Lower leg skin (tissue), 4 donors: ENCODE data around the gene MYL7. TPM values are rescaled to one million over a fixed set of nuclear protein-coding genes. Genes with fewer than 3 reads are reported as not detected.

Experiments used
- DNase-seq, 2 donors: peaks; one replicate each; pipeline ENCODE4 v3.0.0-alpha.2; 2019; ENCODE audit warnings: low spot score in 2 of 2
- H3K4me3 ChIP-seq: fragments of 200-600 bp; sonication (generic); 2 replicates; pipeline ENCODE4 v1.5.1; 2017; ENCODE audit warnings: mild to moderate bottlenecking, low read depth; ENCODE audit not compliant: poor library complexity, severe bottlenecking
- CTCF ChIP-seq, 3 donors: fragments of 450-650 bp; IDR thresholded peaks; one replicate each; pipeline ENCODE4 v1.5.1; 2016; ENCODE audit warnings: antibody characterized with exemption in 3 of 3, mild to moderate bottlenecking in 3 of 3, moderate library complexity in 2 of 3
- POLR2A ChIP-seq, 2 donors: fragments of 450-650 bp; IDR thresholded peaks; one replicate each; pipeline ENCODE4 v1.6.1; 2016 to 2017; ENCODE audit warnings: antibody characterized with exemption in 2 of 2, mild to moderate bottlenecking in 1 of 2, moderate library complexity in 1 of 2
- WGBS, 2 donors: methylation state at CpG; one replicate each; pipeline ENCODE4 v1.1.5; 2018; 5-methylcytosine and 5-hydroxymethylcytosine counted together
- intact Hi-C: fragments of 100-400 bp; cut with DNase I; formaldehyde crosslinking; loops from one replicate; pipeline ENCODE4 v1.15.0; 2023; ENCODE audit warnings: low total_unique reads
- total RNA-seq, 4 donors: library from RNA; depleted of rRNA; stranded (reverse); fragments of >200 nt; gene quantifications; one replicate each; pipeline ENCODE4 v1.1.0, GENCODE V29; 2016

The MYL7 gene
- total RNA-seq, 4 donors from 2014 or later = not detected

DNA sequence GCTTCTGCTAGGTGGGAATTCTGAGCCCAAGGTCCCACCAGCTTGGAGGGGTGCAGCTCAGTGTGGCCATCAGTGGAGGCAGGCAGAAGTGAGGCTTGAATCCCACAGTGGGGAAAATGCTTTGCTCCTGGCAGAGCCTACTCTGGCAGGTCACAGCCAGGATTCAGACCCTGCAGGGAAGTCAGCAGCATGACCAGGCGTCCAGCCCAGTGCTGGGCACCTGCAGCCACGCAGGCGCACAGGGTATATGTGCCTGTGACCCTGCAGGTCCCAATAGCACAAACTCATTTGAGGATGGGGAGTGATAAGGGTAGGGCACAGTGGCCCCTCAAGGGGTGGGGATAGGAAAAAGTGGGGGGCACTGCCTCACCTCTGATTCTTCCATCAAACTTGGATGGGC, 45.4 kb downstream of the MYL7 start:
- no peak for DNase-seq
- H3K4me3 ChIP-seq = no peak overlapping the region
- intact Hi-C loops = no loop called here
- 86 to 93% methylated on average over 3 of the region's 3 CpGs for WGBS, 2 donors
- TF ChIP-seq POLR2A (IDR thresholded peaks at IDR 0.05) (no peak), CTCF (IDR thresholded peaks at IDR 0.05) (no peak)

DNA sequence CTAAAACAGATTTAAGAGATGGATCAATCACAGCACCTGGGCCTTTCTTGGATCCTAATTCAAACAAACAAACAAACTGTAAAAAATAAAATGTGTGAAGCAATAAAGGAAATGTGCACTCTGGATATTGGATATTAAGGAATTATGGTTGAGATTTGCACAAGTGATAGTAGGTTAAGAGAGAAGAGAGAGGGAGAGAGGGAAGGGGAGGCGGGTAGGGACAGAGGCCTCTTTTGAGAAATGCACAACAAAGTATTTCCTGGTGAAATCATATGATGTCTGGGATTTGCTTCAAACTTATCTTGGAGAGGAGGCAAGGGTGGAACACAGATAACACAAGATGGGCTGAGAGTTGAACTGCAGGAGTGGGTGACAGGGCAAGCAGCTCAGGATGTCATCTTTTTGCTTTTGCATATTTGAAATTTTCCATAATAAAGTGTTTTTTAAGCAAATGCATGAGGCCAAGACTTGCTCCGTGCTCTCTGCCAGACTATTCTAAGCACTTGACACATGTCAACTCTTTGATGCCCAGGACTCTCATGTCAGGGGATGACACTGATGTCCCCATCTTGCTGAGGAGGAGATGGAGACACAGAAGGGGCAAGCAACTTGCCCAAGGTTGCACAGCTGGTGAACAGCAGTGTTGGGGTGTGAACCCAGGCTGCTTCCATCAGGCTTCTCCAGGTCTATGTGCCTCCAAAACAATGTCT, 46.1 kb downstream of the MYL7 start:
- TF ChIP-seq CTCF (IDR thresholded peaks at IDR 0.05) (no peak), POLR2A (IDR thresholded peaks at IDR 0.05) (no peak)
- intact Hi-C loops = no loop called here
- DNase-seq = no peak
- 53 to 58% methylated on average over 2 of the region's 2 CpGs for WGBS, 2 donors
- H3K4me3 ChIP-seq = no peak overlapping the region

DNA sequence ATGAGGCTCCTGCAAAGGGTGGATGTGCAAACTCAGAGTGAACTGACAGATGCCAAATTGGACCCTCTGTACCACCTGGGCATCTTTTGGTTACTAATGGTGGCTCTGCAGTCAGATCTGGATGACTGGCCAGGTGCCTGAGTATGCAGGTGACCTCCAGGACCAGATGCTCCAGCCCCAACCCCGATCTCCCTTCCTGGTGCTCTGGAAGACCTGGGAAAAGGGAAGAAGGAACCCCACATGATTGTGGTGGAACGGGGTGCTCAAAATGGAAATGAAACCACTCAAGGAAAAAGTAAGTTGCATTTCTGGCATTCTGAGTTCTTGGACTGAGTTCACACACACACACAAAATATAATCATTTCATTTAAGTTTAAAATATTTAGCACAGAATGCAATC, 46.8 kb downstream of the MYL7 start:
- no peak for TF ChIP-seq CTCF (IDR thresholded peaks at IDR 0.05)
- TF ChIP-seq POLR2A (IDR thresholded peaks at IDR 0.05) = no peak

GRCh38 chr7:44093102-44093641, 48.0 kb downstream of the MYL7 start:
- H3K4me3 ChIP-seq = no peak overlapping the region
- DNase-seq = no peak
- TF ChIP-seq POLR2A (IDR thresholded peaks at IDR 0.05) = no peak
- no peak for TF ChIP-seq CTCF (IDR thresholded peaks at IDR 0.05)
- intact Hi-C loops = no loop called here
- 78 to 89% methylated on average over 6 of the region's 6 CpGs for WGBS, 2 donors

More for the DNA sequence above, 46.8 kb downstream of the MYL7 start:
- DNase-seq = no peak
- H3K4me3 ChIP-seq = no peak overlapping the region
- WGBS, 2 donors = 29 to 59% methylated on average over 2 of the region's 2 CpGs
- intact Hi-C loops = no loop called here

Other genes with a start within 250 kb of the MYL7 start
- gene URGCP, start 234.7 kb downstream of the MYL7 start, total RNA-seq = 10 to 100 TPM; 26.3 to 42.0 (median 34.5) TPM
- gene UBE2D4, start 214.9 kb downstream of the MYL7 start, total RNA-seq = 10 to 100 TPM; 13.0 to 23.9 (median 20.8) TPM
- gene SPDYE1, start 143.4 kb downstream of the MYL7 start, total RNA-seq = under 1 TPM in 1 of 4 donors, not detected in 3; 0.69 TPM
- gene DBNL, start 96.6 kb downstream of the MYL7 start, total RNA-seq = 100 to 1,000 TPM in 3 of 4 donors, 10 to 100 TPM in 1; 81.3 to 122 (median 106) TPM
- gene PGAM2, start 75.8 kb downstream of the MYL7 start, total RNA-seq = 1 to 10 TPM in 3 of 4 donors, under 1 TPM in 1; 0.75 to 7.9 (median 3.6) TPM
- 100 to 1,000 TPM in 1 of 4 donors, 10 to 100 TPM in 3; 31.0 to 110 (median 43.6) TPM for gene POLM, start 58.8 kb downstream of the MYL7 start, total RNA-seq
- 100 to 1,000 TPM in 1 of 4 donors, 10 to 100 TPM in 3; 52.6 to 134 (median 54.6) TPM for gene AEBP1, start 37.0 kb downstream of the MYL7 start, total RNA-seq
- gene POLD2, start 17.8 kb downstream of the MYL7 start, total RNA-seq = 10 to 100 TPM; 50.8 to 69.0 (median 58.7) TPM
- 1 to 10 TPM in 1 of 4 donors, under 1 TPM in 1, not detected in 2; 0.25 to 1.2 TPM for gene GCK, start 48.1 kb upstream of the MYL7 start, total RNA-seq
- 10 to 100 TPM; 38.5 to 51.3 (median 44.3) TPM for gene YKT6, start 59.6 kb upstream of the MYL7 start, total RNA-seq
- gene CAMK2B, start 184.3 kb upstream of the MYL7 start, total RNA-seq = 1 to 10 TPM in 2 of 4 donors, under 1 TPM in 2; 0.04 to 2.6 (median 1.1) TPM